B cell (primary cell): Measurements from ENCODE around the gene KHDC4. TPM values are rescaled to one million over a fixed set of nuclear protein-coding genes. Genes with fewer than 3 reads are reported as not detected.

ENCODE experiments used
- ATAC-seq: fragments of 200-7000 bp; cut with Tn5 transposase; one replicate; pipeline ENCODE4 v1.10.0; 2021; ENCODE audit warnings: low read depth, mild to moderate bottlenecking, moderate number of reproducible peaks, moderate library complexity
- CTCF ChIA-PET: fragments of 350-600 bp; sonication (Branson Sonifier 250); formaldehyde crosslinking; loops from one replicate; lab custom pipeline; 2021; ENCODE audit warnings: antibody characterized with exemption, inconsistent platforms; lab: Charles Lee
- POLR2A ChIA-PET: fragments of 350-600 bp; sonication (Branson Sonifier 250); formaldehyde crosslinking; loops from one replicate; lab custom pipeline; 2021; ENCODE audit warnings: antibody characterized with exemption; lab: Charles Lee
- DNase-seq: peaks from one replicate; pipeline ENCODE4 v3.0.0; 2013
- H2AFZ ChIP-seq: 2 replicates; pipeline ENCODE4 v1.6.1; 2012; ENCODE audit warnings: mild to moderate bottlenecking, low read depth, low read length; ENCODE audit not compliant: insufficient read depth, poor library complexity, severe bottlenecking
- H3K27ac ChIP-seq, 2 donors: 1 replicate in 1 of 2; 2 replicates in 1 of 2; pipeline ENCODE4 v1.5.1; 2012 to 2013; ENCODE audit warnings: low read length in 2 of 2, mild to moderate bottlenecking in 2 of 2, moderate library complexity in 1 of 2
- H3K27me3 ChIP-seq, 4 experiments: fragments of 200-600 bp in 1 of 4; sonication (generic) in 1 of 4; replicated peaks in 1 of 4; 1 replicate in 2 of 4; 2 replicates in 2 of 4; pipeline versions ENCODE4 v1.6.1 to v1.7.0; 2013 to 2016; ENCODE audit warnings: low read length in 3 of 4, mild to moderate bottlenecking in 2 of 4, mixed read lengths in 1 of 4, moderate library complexity in 1 of 4; ENCODE audit not compliant: insufficient read depth in 4 of 4, control insufficient read depth in 3 of 4; ENCODE audit errors: control extremely low read depth in 1 of 4
- H3K36me3 ChIP-seq, 2 experiments: replicated peaks in 1 of 2; 1 replicate in 1 of 2; 2 replicates in 1 of 2; pipeline versions ENCODE4 v1.6.1 to v1.7.1; 2013; ENCODE audit warnings: low read length in 1 of 2; ENCODE audit not compliant: insufficient read depth in 2 of 2, control insufficient read depth in 1 of 2; ENCODE audit errors: control extremely low read depth in 1 of 2, extremely low read depth in 1 of 2
- H3K4me1 ChIP-seq, 2 donors: fragments of 200-600 bp in 1 of 2; sonication (generic) in 1 of 2; 1 replicate in 1 of 2; 2 replicates in 1 of 2; pipeline versions ENCODE4 v1.5.1 to v1.6.1; 2013 to 2017; ENCODE audit warnings: low read length in 2 of 2; ENCODE audit not compliant: control insufficient read depth in 2 of 2, insufficient read depth in 2 of 2
- H3K4me2 ChIP-seq: replicated peaks from 2 replicates; pipeline ENCODE3; 2012; ENCODE audit warnings: mild to moderate bottlenecking, low read depth, low read length; ENCODE audit not compliant: poor library complexity, severe bottlenecking
- H3K4me3 ChIP-seq, 5 experiments: fragments of 200-600 bp in 1 of 5; sonication (generic) in 1 of 5; 1 replicate in 3 of 5; 2 replicates in 2 of 5; pipeline versions ENCODE4 v1.5.1 to v1.7.0; 2011 to 2016; ENCODE audit warnings: low read length in 4 of 5, mild to moderate bottlenecking in 4 of 5, low read depth in 2 of 5, control low read depth in 1 of 5, moderate library complexity in 1 of 5; ENCODE audit not compliant: insufficient read depth in 1 of 5; ENCODE audit errors: control extremely low read depth in 1 of 5, extremely low read depth in 1 of 5
- H3K79me2 ChIP-seq: fragments of 200-600 bp; sonication (generic); one replicate; pipeline ENCODE4 v1.6.0; 2016; ENCODE audit warnings: low read length; ENCODE audit not compliant: control insufficient read depth, insufficient read depth
- H3K9ac ChIP-seq: fragments of 200-600 bp; sonication (generic); 2 replicates; pipeline ENCODE4 v1.6.1; 2017; ENCODE audit warnings: mild to moderate bottlenecking, low read length, moderate library complexity
- H3K9me3 ChIP-seq, 3 donors: one replicate each; pipeline versions ENCODE4 v1.6.1 to v1.7.1; 2013; ENCODE audit warnings: low read length in 2 of 3; ENCODE audit not compliant: control insufficient read depth in 2 of 3, insufficient read depth in 1 of 3; ENCODE audit errors: control extremely low read depth in 1 of 3
- H4K20me1 ChIP-seq: 2 replicates; pipeline ENCODE4 v1.6.0; 2012; ENCODE audit warnings: mild to moderate bottlenecking, low read length; ENCODE audit not compliant: insufficient read depth, control insufficient read depth, poor library complexity, severe bottlenecking
- H3K27ac Mint-ChIP-seq: one replicate; pipeline ENCODE4 v1.8.0; 2021; ENCODE audit warnings: mixed read lengths
- H3K27me3 Mint-ChIP-seq: one replicate; pipeline ENCODE4 v1.8.0; 2021; ENCODE audit warnings: mixed read lengths
- H3K4me1 Mint-ChIP-seq: one replicate; pipeline ENCODE4 v1.8.0; 2021; ENCODE audit warnings: mixed read lengths
- H3K4me3 Mint-ChIP-seq: one replicate; pipeline ENCODE4 v1.8.0; 2021; ENCODE audit warnings: mixed read lengths
- H3K9me3 Mint-ChIP-seq: one replicate; pipeline ENCODE4 v1.8.0; 2022; ENCODE audit warnings: mixed read lengths; ENCODE audit not compliant: insufficient read depth
- WGBS: methylation state at CpG from one replicate; pipeline ENCODE4 v1.1.5; 2013; ENCODE audit warnings: missing lambda C conversion rate; ENCODE audit not compliant: insufficient coverage; 5-methylcytosine and 5-hydroxymethylcytosine counted together
- intact Hi-C: fragments of 100-400 bp; cut with micrococcal nuclease; formaldehyde crosslinking; loops from one replicate; pipeline ENCODE4 v1.10.0; 2022
- polyA plus RNA-seq: library from polyadenylated mRNA; depleted of rRNA; stranded (reverse); fragments of >200 nt; gene quantifications from 2 replicates; pipeline ENCODE4 v1.2.3, GENCODE V29; 2012
- total RNA-seq, 2 donors: library from RNA; stranded (reverse); fragments of 120-200 nt in 1 of 2; gene quantifications; 1 replicate in 1 of 2; 2 replicates in 1 of 2; pipeline versions ENCODE4 v1.2.3 to v1.2.4, GENCODE V29; 2013 to 2022
- TF ChIP-seq, protein P1 (sequence below): fragments of 200-600 bp; IDR thresholded peaks from one replicate; pipeline ENCODE4 v1.8.0; 2022; ENCODE audit warnings: antibody characterized with exemption, mild to moderate bottlenecking

KHDC4 gene
- total and polyA plus RNA-seq, 2 donors (not counting 1 experiment from before 2014, with no cell fraction given), result 51.3 to 122 TPM

DNA sequence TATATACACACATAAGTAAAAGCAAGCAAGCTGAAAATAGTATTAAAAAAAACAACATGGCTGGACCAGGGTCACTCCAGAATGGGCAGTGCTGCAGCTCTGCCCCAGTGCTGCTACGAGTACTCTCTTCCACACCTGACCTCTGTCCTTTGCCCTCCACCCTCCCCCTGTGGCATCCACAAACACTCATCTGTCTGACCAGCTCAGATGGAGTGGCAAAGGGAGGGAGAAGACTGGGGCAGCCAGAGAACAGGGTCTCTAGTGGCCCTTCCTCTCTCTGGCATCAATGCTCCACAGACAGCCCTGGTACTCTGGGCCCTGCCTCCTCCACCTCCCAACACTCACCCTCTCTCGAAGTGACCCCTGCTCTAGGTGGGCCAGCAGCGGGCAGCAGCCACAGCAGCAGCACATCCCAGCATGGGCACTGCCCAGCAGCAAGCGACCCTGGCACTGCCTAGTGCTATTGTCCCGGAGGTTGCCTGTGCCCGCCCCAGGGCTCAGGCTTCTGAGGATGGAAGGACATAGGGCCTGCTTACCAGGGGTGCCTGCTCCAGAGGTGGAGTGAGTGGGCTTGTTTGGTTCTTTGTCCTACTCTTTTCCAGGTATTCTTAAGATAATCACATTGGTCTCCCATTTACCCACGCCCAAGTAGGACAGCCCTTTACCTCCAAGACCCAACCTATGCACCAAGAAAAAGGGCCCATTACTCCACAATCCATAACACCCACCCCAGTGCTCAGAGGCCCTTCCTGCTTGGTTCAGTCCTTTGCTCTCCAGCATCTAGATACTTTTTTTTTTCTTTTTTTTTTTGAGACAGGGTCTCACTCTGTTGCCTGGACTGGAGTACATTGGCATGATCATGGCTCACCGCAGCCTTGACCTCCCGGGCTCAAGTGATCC, 37.9 kb upstream of the KHDC4 start:
- Histone ChIP-seq H3K27ac (peak overlapping the region in 1 of 2 donors; percentile 79), H3K36me3 (peaks cover 8 to 56% of the 10 kb centered on the region in 2 experiments), H4K20me1 (peaks cover 99% of the 10 kb centered on the region), H3K4me1 (peaks cover 85 to 90% of the 10 kb centered on the region in 2 donors), H3K9me3 (no peaks in the 10 kb centered on the region), H3K4me3 (no peak overlapping the region), H3K79me2 (peaks cover 100% of the 10 kb centered on the region), H3K9ac (no peak overlapping the region), H3K4me2 (peak overlapping the region; percentile 62), H3K27me3 (no peaks in the 10 kb centered on the region), H2AFZ (no peak overlapping the region)
- ChIA-PET POLR2A (interaction anchor here (2.3 to 2.7 kb wide), 2 partner anchors 11 to 12 kb away, joined by 7 to 8 read pairs; no protein-coding TSS in a partner anchor), CTCF (interaction anchor here (2.4 to 3.7 kb wide), 2 partner anchors 17 to 33 kb away, joined by 13 to 22 read pairs; partner anchors contain the start of gene RXFP4)
- Mint-ChIP-seq H3K4me3 (peak overlapping the region; percentile 68), H3K4me1 (peaks cover 96% of the 10 kb centered on the region), H3K27ac (peak overlapping the region; percentile 92), H3K9me3 (no peaks in the 10 kb centered on the region), H3K27me3 (no peaks in the 10 kb centered on the region)
- DNase-seq (no peak), ATAC-seq (no peak)
- intact Hi-C loops, result no loop called here
- 81% methylated on average over 8 of the region's 9 CpGs for WGBS
- TF ChIP-seq, protein P1, sequence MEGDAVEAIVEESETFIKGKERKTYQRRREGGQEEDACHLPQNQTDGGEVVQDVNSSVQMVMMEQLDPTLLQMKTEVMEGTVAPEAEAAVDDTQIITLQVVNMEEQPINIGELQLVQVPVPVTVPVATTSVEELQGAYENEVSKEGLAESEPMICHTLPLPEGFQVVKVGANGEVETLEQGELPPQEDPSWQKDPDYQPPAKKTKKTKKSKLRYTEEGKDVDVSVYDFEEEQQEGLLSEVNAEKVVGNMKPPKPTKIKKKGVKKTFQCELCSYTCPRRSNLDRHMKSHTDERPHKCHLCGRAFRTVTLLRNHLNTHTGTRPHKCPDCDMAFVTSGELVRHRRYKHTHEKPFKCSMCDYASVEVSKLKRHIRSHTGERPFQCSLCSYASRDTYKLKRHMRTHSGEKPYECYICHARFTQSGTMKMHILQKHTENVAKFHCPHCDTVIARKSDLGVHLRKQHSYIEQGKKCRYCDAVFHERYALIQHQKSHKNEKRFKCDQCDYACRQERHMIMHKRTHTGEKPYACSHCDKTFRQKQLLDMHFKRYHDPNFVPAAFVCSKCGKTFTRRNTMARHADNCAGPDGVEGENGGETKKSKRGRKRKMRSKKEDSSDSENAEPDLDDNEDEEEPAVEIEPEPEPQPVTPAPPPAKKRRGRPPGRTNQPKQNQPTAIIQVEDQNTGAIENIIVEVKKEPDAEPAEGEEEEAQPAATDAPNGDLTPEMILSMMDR, result no peak
